CD4-positive, alpha-beta T cell treated with Interleukin-4 for 4 hours (primary cell): Measurements from ENCODE around the gene KRT222.

Experiments used
- DNase-seq: peaks from one replicate; pipeline ENCODE4 v3.0.0-alpha.2; 2020

KRT222 gene

DNA sequence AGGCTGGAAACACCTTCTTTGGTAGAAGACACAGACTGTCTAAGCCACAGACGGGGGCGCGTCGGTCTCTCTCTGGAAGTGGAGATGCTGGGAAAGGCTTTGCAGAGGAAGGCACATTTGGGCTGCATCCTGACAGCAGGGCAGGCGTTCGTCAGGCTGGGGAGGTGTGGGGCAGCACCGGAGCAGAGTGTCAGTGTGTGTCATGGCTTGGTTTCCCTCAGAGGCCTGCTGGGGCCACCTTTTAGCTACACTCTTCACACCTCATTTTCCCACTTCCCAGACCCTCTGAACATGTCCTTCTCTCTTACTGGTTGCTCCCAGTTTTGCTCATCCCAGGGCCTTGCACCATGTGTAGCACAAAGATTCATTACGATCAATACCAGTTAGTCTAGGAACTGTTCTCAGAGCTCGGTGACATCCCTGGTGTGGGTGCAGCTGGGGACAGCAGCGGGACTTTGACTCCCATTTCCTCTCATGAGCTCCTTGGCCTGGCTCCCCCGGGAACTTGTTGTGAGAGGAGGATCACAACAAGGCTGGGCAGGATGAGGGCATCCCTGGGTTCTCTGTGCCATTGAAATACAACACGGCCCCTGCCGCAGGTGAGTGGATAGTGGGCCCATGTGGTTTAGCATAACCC lies 50.4 kb downstream of the KRT222 start:
- no peak for DNase-seq

DNA sequence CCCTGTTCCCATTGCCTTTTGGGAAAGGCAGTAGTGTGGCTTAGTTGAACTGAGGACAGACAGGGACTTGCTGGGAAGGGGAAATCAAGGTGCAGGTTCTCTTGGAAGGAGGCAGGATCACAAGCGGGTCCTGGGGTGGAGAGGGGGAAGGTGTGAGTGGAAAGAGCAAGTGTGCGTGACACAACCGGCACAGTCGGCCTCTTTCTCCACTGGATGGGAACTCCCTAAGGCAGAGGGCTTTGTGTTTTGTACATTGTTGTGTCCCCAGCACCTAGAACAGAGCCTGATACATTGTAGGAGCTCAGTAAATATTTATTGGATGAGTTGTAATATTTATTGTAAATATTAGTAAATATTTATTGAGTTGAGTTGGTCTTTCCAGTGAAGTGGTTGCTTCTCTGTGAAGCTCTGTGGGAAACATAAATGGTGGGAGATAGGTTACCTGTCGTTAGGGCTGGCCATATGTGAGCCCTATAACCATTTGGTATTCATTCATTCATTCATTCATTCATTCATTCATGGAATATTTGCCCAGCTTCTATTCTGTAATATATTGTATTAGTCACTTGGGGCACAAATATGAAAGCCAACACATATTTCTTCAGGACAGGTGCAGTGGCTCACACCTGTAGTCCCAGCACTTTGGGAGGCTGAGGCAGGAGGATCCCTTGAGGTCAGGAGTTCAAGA lies 51.4 kb downstream of the KRT222 start:
- no peak for DNase-seq

GRCh38 chr17:40612599-40613244 lies 52.3 kb downstream of the KRT222 start:
- peak; percentile 92 for DNase-seq

GRCh38 chr17:40611840-40612474 lies 53.0 kb downstream of the KRT222 start:
- DNase-seq: peak; percentile 35

DNA sequence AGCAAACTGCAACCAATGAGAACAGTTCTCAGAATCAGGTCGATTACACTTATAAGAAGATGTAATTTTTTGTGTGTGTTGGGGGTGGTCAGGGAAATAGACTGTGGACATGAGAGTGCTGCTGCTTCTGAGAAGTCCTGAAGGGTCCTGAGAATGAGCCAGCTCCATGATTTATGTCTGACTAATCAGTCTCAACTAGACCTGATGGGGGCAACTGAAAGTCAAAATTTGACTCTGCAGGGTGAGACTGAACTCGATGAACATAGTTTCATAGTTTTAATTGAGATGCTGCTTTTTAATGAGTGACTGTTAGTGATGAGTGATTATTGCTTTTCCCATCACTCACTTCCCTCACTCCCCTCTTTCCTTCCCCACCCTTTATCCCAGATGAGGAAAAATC lies 54.6 kb downstream of the KRT222 start:
- no peak for DNase-seq

GRCh38 chr17:40608061-40608581 lies 56.9 kb downstream of the KRT222 start:
- DNase-seq: peak; percentile 95

GRCh38 chr17:40607641-40608040 lies 57.3 kb downstream of the KRT222 start:
- DNase-seq: peak; percentile 78

DNA sequence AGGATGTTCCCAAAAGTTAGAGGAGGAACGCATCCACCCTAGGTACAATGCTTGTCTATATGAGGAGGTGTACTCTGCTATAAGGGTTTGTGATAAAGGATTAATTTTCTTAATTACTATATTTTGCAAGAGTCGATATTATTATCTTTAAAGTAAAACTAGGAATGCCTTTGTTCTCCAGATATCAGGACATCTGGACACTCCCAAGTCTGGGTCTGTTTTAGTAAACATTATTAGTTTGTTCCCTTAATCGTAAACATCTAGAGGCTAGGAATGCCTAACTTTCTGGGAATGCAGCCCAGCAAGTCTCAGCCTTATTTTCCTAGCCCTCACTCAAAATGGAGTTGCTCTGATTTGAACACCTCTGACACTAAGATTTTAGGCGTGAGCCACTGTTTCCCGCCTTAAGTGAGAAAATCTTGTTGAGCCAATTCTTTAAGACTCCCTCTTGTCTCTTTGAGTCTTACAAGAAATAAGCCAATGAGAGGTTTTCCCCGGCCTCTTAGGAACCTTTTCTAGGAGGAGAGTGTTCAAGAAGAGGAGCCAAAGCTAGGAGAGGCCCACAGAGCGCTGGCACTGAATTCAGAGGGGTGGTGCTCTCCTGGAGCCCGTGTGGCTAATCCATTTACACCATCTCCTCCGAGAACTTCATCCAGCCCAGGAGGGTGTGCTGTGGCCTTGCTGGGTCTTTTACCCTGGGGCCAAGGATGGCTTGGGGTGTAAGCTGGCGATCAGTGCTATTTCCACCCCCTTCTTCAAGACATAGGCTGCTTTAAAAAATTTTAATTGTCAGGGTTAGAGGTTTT lies 58.2 kb downstream of the KRT222 start:
- no peak for DNase-seq

- DNase-seq: peak; percentile 93
Observed at GRCh38 chr17:40605306-40605705, 59.7 kb downstream of the KRT222 start.
